NCI-H2029 (cell line): ENCODE results near the gene ADD1.
"Not testable (repeated sequence)": the region's sequence is repeated elsewhere in the genome, so short reads cannot be mapped to it uniquely, and the experiment has no call there.

ENCODE experiments used
- DNase-seq: peaks from one replicate; lab custom pipeline; 2025; lab: John Stamatoyannopoulos, UW

The ADD1 gene

GRCh38 chr4:2886161-2886560 lies 42.5 kb downstream of the ADD1 start:
- no peak for DNase-seq

GRCh38 chr4:2886622-2887021 lies 43.0 kb downstream of the ADD1 start:
- DNase-seq = no peak

GRCh38 chr4:2887343-2887742 lies 43.7 kb downstream of the ADD1 start:
- no peak for DNase-seq

GRCh38 chr4:2888886-2889285 lies 45.2 kb downstream of the ADD1 start:
- no peak for DNase-seq

DNA sequence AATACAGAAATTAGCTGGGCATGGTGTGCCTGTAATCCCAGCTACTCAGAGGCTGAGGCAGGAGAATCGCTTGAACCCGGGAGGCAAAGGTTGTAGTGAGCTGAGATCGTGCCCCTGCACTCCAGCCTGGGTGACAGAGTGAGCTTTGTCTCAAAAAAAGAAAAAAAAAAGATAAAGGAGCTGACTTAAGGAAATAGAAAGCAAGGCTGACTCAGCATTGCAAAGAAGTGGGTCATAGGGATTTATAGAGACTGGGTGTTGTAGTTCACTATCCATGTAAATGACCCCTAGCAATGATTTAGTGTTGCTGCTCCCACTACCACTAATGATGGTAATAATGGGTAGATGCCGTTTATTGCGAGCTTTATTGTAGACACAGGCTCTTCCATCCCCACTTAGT lies 47.6 kb downstream of the ADD1 start:
- DNase-seq = no peak

DNA sequence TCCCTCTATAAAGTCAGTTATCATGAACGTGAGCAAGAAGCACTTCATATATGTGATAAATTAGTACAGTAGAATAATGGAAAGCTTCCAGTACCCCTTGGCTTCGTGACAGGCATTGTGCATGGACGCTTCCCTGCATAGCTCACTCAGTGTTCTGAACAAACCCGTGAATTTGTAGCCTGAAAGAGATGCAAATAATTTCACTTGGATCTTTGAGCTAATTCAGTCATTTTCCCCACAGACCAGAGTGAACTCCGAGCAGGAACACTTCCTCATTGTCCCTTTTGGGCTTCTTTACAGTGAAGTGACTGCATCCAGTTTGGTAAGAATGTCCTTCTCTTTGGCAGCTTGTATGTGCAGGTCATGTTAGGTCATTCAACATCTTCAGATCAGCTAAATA lies 50.1 kb downstream of the ADD1 start:
- no peak for DNase-seq

DNA sequence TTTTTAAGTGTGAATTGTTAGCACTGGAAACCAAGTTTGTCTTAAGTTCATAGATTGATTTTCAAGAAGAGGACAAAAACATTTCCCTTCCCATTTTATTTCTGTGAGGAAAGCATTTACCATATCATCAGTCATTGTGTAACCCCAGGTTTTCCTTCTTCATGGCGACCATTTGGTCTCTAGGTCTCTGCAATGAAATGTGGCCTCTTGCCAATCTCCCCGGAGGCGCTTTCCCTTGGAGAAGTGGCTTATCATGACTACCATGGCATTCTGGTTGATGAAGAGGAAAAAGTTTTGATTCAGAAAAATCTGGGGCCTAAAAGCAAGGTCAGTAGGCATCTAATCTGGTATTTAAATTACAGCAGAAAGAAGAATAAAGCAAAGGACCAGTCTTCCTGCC lies 54.4 kb downstream of the ADD1 start:
- no peak for DNase-seq

GRCh38 chr4:2900741-2901140 lies 57.1 kb downstream of the ADD1 start:
- DNase-seq = no peak

GRCh38 chr4:2901186-2901585 lies 57.5 kb downstream of the ADD1 start:
- no peak for DNase-seq

GRCh38 chr4:2902126-2902525 lies 58.5 kb downstream of the ADD1 start:
- DNase-seq = peak; percentile 1

DNA sequence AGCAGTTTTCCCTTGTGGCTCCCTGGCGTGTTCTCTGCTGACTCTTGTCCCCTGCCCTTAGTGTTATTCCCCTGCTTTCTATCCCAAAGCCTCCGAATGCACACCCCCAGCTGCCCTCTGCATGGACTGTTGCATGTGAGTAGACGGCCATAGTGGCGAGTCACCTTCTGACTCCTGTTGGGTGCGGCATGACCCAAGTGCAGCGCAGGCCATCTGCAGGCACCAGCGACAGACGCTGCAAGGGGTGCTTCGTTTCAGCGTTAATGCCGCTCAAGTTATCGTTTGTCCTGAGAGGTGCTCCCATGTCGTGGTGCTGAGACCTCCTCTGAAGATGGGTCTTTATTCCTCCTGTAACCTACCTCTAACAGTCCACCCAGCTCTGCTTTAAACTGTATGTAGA lies 61.9 kb downstream of the ADD1 start:
- DNase-seq = no peak

GRCh38 chr4:2906218-2906617 lies 62.6 kb downstream of the ADD1 start:
- DNase-seq = no peak

DNA sequence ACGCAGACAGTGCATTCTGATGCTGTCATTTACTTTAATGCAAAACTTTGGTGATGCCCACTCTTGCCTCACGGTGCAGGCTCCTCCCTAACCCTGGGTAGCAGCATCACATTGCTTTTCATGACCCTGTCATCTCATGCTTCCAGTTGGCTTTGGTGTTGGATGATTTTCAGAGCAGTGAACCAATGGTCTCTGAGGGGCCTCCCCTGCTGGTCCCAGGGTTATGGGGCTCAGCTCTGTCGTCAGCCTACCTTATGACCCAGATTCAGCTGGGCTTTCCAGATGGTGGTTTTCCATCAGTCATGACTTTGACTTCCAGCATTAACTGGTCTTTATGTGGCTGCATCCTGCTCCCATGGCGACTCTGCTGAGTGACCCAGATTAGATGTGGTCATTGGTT lies 63.6 kb downstream of the ADD1 start:
- DNase-seq = no peak

DNA sequence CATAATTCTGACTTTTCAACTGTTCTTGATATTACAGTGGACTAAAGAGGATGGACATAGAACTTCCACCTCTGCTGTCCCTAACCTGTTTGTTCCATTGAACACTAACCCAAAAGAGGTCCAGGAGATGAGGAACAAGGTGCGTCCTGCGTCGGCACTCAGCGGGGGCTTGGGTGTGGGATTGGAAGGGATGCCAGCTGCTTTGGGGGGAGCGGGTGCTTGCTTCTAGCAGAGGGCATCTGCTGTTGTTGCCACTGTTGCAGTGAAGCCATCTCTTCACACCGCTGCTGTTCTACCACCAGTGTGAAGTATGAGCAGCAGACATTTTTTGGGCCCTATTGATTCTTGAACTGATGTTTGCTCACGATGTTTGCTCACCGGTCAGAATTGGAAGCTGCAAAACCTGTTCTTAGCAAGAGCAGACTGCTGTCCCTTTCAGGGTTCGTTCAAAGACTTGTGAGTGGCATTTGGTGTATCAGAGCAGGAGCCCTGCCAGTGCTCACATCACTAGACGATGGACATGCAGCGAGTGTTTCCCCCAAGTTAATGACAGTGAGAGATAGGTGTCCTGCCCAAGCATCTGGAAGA lies 64.2 kb downstream of the ADD1 start:
- DNase-seq = peak; percentile 54

- no peak for DNase-seq
Measured at GRCh38 chr4:2908686-2909085, 65.0 kb downstream of the ADD1 start.

DNA sequence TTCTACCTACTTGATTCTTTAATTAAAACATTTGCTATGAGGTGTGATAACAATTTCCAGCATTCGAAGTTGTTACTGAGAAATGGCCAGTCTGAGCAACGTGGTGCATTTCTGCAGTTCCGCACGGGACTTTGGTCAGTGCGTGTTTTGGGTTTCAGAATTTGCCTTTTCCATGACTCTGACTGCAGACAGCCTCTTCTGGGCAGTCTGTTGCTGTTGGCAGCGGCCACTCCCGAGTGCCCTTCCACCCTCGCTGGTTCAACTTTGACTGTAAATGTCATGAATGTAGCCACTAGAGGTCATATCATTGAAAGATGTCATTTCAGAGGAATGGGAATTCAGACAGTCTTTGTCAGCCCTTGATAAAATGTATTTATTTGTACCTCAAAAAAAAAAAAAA lies 65.9 kb downstream of the ADD1 start:
- no peak for DNase-seq

- no peak for DNase-seq
Measured at GRCh38 chr4:2910409-2910808, 66.8 kb downstream of the ADD1 start.

- no peak for DNase-seq
Measured at GRCh38 chr4:2911868-2912267, 68.2 kb downstream of the ADD1 start.

DNA sequence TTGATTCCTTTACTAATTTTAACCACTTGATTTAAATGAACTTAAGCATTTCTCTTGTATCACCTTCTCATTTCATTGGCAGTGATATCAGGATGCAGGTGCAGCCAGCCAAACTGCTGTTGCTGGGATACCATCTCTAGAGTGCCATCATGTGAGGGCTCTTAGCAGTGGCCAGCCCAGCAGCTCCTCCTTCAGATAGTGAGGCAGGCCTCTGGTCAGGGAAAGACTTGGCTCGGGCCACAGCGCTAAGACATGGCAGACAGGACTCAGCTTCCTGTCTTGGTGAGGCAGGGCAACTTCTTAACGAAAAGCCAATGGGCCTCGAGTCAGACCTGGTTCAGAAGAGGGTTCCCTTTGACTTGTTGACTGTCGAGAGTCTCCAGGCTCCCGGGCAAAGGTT lies 69.5 kb downstream of the ADD1 start:
- peak; percentile 87 for DNase-seq

GRCh38 chr4:2914256-2915126 lies 70.8 kb downstream of the ADD1 start:
- DNase-seq = no peak

DNA sequence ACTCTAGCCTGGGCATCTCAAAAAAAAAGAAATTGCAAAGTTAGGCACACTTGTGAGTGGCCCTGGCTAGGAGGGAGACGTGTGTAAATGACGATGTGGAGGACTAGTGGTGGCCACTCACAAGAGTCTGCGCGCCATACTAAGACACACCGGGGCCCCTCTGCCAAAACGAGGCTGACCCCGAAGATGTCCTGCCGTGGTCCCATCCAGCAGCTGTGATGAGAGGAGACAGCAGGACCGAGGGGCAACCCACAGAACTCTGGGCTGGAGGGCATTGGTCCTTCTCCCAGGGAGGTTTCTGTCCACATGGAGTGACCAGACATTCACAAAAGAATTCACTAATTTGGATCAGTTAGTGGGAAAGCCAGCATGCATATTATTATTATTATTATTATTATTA lies 72.1 kb downstream of the ADD1 start:
- DNase-seq = no peak

DNA sequence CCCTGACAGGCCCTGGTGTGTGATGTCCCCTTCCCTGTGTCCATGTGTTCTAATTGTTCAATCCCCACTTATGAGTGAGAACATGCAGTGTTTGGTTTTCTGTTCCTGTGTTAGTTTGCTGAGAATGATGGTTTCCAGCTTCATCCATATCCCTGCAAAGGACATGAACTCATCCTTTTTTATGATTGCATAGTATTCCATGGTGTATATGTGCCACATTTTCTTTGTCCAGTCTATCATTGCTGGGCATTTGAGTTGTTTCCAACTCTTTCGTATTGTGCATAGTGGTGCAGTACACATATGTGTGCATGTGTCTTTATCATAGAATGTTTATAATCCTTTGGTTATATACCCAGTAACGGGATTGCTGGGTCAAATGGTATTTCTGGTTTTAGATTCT lies 73.1 kb downstream of the ADD1 start:
- DNase-seq = not testable (repeated sequence)

GRCh38 chr4:2918300-2918699 lies 74.7 kb downstream of the ADD1 start:
- DNase-seq = not testable (repeated sequence)

- DNase-seq = not testable (repeated sequence)
Measured at GRCh38 chr4:2918714-2919113, 75.1 kb downstream of the ADD1 start.
